ENCODE data around the gene LGI4.

The LGI4 gene

GRCh38 chr19:35123573-35123972 lies 11.3 kb downstream of the LGI4 start:
- no peak for DNase-seq (ENCODE audit: low spot score)

- DNase-seq (ENCODE audit: low spot score): no peak
Observed at GRCh38 chr19:35122687-35123551, 11.9 kb downstream of the LGI4 start.

GRCh38 chr19:35120898-35121297 lies 14.0 kb downstream of the LGI4 start:
- no peak for DNase-seq (ENCODE audit: low spot score)

GRCh38 chr19:35120492-35120891 lies 14.4 kb downstream of the LGI4 start:
- DNase-seq (ENCODE audit: low spot score): no peak

GRCh38 chr19:35119578-35120155 lies 15.2 kb downstream of the LGI4 start:
- DNase-seq (ENCODE audit: low spot score): no peak

GRCh38 chr19:35119091-35119490 lies 15.8 kb downstream of the LGI4 start:
- no peak for DNase-seq (ENCODE audit: low spot score)

GRCh38 chr19:35118268-35119020 lies 16.4 kb downstream of the LGI4 start:
- DNase-seq (ENCODE audit: low spot score): no peak

GRCh38 chr19:35117799-35118198 lies 17.1 kb downstream of the LGI4 start:
- DNase-seq (ENCODE audit: low spot score): no peak

GRCh38 chr19:35117116-35117515 lies 17.7 kb downstream of the LGI4 start:
- DNase-seq (ENCODE audit: low spot score): no peak

GRCh38 chr19:35116072-35116801 lies 18.6 kb downstream of the LGI4 start:
- no peak for DNase-seq (ENCODE audit: low spot score)

GRCh38 chr19:35115177-35115951 lies 19.5 kb downstream of the LGI4 start, which contains the start of gene FXYD3:
Gene FXYD3, plus strand, starts transcription at chr19:35115823. Its CDS starts 3,554 bp downstream, at chr19:35119377.
- no peak for DNase-seq (ENCODE audit: low spot score)

- no peak for DNase-seq (ENCODE audit: low spot score)
Observed at GRCh38 chr19:35114353-35115176, 20.3 kb downstream of the LGI4 start.

- DNase-seq (ENCODE audit: low spot score): no peak
Observed at GRCh38 chr19:35112995-35113688, 21.7 kb downstream of the LGI4 start.

- DNase-seq (ENCODE audit: low spot score): no peak
Observed at GRCh38 chr19:35110974-35111373, 23.9 kb downstream of the LGI4 start.

- DNase-seq (ENCODE audit: low spot score): no peak
Observed at GRCh38 chr19:35109395-35110112, 25.3 kb downstream of the LGI4 start.

GRCh38 chr19:35108730-35109129 lies 26.1 kb downstream of the LGI4 start:
- no peak for DNase-seq (ENCODE audit: low spot score)

- no peak for DNase-seq (ENCODE audit: low spot score)
Observed at GRCh38 chr19:35107545-35107944, 27.3 kb downstream of the LGI4 start.

- no peak for DNase-seq (ENCODE audit: low spot score)
Observed at GRCh38 chr19:35106898-35107541, 27.8 kb downstream of the LGI4 start.

- DNase-seq (ENCODE audit: low spot score): no peak
Observed at GRCh38 chr19:35106291-35106583, 28.6 kb downstream of the LGI4 start.
